Measurements from ENCODE around the gene BEST1. TPM values are rescaled to one million over a fixed set of nuclear protein-coding genes. Genes with fewer than 3 reads are reported as not detected.

BEST1 gene
- total RNA-seq, 1 donor from 2014 or later = 2.1 TPM

Small RNAs within 50 kb of the gene (small RNA-seq; reads per million reads assigned to genes)
- not detected for gene RNU6-1243P (ENCODE audit: low replicate concordance)

Other genes starting within 250 kb of the BEST1 start
- 0.30 TPM for gene MYRF, start 197.7 kb upstream of the BEST1 start, total RNA-seq
- gene TMEM258, start 157.8 kb upstream of the BEST1 start, total RNA-seq = 83.5 TPM
- gene FEN1, start 157.4 kb upstream of the BEST1 start, total RNA-seq = 12.0 TPM
- 34.8 TPM for gene FADS1, start 133.3 kb upstream of the BEST1 start, total RNA-seq
- gene FADS2, start 122.1 kb upstream of the BEST1 start, total RNA-seq = 32.0 TPM
- 24.8 TPM for gene FADS3, start 58.8 kb upstream of the BEST1 start, total RNA-seq
- gene RAB3IL1, start 32.8 kb upstream of the BEST1 start, total RNA-seq = 11.1 TPM
- 666 TPM for gene FTH1, start 17.3 kb downstream of the BEST1 start, total RNA-seq
- 11.1 TPM for gene INCENP, start 173.7 kb downstream of the BEST1 start, total RNA-seq
- not detected for gene SCGB1D1, start 239.9 kb downstream of the BEST1 start, total RNA-seq